Medulla oblongata (tissue), 1 donor: ENCODE results near the gene KEAP1.
"Not testable (repeated sequence)": the region's sequence is repeated elsewhere in the genome, so short reads cannot be mapped to it uniquely, and the experiment has no call there.

Source experiments
- DNase-seq: peaks from one replicate; pipeline ENCODE4 v3.0.0-alpha.2; 2015; ENCODE audit errors: extremely low spot score

The KEAP1 gene

DNA sequence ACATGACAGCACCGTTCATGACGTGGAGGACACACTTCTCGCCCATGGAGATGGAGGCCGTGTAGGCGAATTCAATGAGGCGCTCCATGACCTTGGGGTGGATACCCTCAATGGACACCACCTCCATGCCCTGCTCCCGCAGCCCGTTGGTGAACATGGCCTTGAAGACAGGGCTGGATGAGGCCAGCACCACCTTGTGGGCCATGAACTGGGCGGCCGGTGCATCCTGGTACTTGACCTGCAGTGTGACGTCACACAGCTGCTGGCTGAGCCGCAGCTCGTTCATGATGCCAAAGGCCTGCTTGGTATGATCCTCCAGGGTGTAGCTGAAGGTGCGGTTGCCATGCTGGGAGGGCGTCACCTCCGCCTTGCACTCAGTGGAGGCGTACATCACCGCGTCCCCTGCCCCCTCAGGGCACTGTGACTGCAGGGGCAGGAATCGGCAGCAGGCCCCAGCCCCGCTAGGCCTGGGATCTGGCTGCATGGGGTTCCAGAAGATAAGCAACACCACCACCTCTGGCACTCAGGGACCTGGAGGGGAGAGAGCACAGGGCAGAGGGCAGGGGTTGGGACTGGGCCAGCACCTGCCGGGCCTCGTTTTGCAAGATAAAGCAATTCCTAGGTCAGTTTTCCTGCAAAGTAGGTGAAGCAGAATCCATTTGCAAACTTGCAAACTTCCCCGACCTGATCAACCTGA, 3.5 kb downstream of the KEAP1 start:
- no peak for DNase-seq

- no peak for DNase-seq
Observed at GRCh38 chr19:10497371-10497770, 5.8 kb downstream of the KEAP1 start.

- no peak for DNase-seq
Observed at GRCh38 chr19:10491472-10492047, 11.6 kb downstream of the KEAP1 start.

DNA sequence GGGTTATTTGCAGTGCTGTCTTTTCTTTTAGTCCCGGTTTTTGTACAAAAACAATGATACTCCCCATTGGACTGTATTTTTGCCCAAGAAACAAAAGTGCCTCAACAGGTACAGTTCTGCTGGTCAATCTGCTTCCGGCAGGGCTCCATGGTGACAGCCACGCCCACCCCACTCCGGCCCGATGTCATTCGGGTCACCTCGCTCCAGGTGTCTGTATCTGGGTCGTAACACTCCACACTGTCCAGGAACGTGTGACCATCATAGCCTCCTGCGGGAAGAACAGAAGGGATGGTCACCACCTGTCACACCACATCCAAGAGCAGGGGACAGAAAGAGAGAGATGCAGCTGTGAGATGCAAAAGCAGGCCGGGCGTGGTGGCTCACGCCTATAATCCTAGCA, 16.6 kb downstream of the KEAP1 start:
- no peak for DNase-seq

DNA sequence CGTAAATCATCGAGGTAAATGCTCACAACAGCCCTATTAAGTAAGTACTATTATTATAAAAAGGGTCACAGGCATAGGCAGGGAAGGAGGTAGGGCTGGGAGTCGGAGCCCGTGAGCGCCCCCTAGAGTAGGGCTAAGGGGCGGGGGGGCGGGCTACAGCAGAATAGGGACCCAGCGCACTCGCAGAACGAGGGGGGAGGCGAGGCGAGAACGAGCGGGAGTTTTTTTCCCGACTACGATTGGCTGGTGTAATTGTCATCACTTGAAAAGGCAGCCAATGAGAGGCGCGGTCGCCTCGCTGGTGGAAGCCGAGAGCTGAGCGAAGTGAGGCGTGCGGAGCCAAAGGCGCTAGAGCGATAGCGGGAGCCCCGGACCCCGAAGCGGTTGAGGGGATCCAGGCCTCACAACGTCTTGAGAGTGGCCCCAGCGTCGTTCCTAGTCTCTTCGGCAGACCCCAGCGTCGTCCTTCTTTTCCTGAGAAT, 24.2 kb downstream of the KEAP1 start:
- DNase-seq = peak; percentile 98

- no peak for DNase-seq
Observed at GRCh38 chr19:10478476-10478875, 24.7 kb downstream of the KEAP1 start.

- DNase-seq = no peak
Observed at GRCh38 chr19:10474962-10475451, 28.1 kb downstream of the KEAP1 start.

- DNase-seq = no peak
Observed at GRCh38 chr19:10473192-10473591, 30.0 kb downstream of the KEAP1 start.

- no peak for DNase-seq
Observed at GRCh38 chr19:10471909-10472308, 31.2 kb downstream of the KEAP1 start.

- no peak for DNase-seq
Observed at GRCh38 chr19:10468133-10468532, 35.0 kb downstream of the KEAP1 start.

- no peak for DNase-seq
Observed at GRCh38 chr19:10467104-10467706, 36.0 kb downstream of the KEAP1 start.

DNA sequence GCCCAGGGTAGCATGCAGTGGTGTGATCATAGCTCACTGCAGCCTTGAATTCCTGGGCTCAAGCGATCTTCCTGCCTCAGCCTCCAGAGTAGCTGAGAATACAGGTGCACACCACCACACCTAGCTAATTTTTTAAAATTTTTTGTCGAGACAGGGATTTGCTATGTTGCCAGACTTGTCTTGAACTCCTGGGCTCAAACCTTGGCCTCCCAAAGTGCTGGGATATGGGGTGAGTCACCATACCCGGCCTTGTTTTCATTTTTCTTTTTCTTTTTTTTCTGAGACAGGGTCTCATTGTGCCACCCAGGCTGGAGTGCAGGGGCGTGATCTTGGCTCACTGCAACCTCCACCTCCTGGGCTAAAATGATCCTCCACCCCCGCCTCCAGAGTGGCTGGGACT, 38.7 kb downstream of the KEAP1 start:
- no peak for DNase-seq

DNA sequence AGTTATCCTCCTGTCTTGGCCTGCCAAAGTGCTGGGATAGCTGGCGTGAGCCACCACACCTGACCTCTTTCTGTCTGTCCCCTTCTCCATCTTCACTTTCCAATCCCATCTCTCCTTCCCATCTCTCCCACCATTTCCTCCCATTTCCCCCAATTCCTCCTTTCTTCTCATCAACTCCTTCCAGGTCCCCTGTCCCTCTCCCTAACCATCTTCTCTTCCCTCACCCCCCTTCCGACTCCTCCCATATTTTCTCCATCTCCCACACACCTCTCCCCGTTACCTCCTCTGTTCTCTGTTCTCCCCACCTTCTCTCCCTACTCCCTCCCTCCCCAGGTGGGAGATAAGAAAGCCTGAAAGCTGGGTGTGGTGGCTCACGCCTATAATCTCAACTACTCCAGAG, 40.6 kb downstream of the KEAP1 start:
- no peak for DNase-seq

DNA sequence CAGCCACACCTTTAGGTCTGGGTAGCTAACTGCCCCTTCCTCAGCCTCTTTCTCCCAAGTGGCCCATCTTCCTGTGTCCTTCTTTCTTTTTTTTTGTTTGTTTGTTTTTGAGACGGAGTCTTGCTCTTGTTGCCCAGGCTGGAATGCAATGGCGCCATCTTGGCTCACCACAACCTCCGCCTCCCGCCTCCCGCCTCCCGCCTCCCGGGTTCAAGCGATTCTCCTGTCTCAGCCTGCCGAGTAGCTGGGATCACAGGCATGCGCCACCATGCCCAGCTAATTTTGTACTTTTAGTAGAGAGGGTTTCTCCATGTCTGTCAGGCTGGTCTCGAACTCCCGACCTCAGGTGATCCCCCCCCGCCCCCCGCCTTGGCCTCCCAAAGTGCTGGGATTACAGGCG, 41.1 kb downstream of the KEAP1 start:
- DNase-seq = not testable (repeated sequence)

DNA sequence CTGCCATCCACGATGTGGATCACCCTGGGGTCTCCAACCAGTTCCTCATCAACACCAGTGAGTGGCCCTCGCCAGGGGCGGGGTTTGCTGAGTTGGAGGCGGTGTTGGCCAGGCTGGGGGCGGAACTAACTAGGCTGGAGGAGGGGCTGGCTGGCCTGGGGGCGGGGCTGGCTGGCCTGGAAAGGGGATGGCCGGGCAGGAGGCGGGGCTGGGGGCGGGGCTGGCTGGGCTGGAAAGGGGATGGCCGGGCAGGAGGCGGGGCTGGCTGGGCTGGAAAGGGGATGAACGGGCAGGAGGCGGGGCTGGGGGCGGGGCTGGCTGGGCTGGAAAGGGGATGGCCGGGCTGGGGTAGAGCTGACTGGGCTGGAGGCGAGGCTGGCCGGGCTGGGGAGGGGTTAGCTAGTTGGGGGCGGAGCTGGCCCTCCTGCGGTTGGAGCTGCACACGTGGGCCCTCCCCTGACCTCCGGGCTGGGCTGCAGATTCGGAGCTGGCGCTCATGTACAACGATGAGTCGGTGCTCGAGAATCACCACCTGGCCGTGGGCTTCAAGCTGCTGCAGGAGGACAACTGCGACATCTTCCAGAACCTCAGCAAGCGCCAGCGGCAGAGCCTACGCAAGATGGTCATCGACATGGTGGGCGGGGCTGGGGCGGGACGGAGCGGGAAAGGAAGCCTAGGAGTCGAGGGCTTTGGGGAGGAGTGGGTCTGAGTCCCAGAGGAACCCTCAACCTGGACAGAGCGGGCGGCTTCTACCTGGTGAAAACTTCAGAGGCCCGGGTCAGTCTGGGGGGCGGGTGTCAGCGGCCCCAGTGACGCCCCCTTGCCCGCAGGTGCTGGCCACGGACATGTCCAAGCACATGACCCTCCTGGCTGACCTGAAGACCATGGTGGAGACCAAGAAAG, 41.9 kb downstream of the KEAP1 start:
- peak; percentile 83 for DNase-seq

DNA sequence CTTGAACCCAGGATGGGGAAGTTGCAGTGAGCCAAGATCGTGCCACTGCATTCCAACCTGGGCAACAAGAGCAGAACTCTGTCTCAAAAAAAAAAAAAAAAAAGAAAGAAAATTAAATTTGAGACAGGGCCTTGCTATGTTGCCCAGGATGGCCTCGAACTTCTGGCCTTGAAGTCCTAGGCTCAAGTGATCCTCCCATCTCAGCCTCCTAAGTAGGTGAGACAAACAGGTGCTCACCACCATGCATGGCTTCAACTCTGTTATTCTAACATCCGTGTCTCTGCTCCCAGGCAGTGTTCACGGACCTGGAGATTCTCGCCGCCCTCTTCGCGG, 42.5 kb downstream of the KEAP1 start:
- no peak for DNase-seq

DNA sequence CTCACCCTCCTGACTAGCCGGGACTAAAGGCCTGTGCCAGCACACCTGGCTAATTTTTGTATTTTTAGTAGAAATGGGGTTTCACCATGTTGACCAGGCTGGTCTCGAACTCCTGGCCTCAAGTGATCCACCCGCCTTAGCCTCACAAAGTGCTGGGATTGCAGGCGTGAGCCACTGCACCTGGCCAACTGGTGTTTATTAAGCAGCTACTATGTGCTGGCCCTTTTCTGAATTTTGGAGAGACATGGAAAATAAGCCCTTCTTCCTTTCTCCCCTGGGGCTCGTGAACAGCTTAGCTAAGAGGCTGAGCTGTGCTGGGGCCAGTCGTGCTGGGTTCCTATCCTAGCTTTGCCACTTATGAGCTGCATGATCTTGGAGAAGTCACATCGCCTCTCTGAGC, 44.4 kb downstream of the KEAP1 start:
- DNase-seq = not testable (repeated sequence)

DNA sequence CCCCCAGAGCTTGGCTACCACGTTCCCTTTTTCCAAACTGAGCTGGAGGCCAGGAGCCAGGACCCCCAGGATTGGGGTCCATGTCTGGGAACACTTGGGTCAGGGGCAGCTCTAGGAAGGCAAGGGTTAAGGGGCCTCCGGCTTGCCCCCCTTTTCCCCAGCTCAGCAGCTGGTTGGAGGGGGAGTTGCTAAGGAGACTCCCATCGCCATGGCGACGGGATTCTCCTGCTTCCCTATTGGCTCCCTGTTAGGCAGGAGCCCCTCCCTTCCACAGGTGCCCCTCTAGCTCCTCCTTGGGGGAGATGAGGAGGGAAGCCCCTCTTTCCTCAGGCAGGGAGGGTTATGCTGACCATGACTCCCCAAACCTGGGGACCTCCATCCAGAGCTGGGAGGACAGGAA, 48.9 kb downstream of the KEAP1 start:
- peak; percentile 27 for DNase-seq

- DNase-seq = no peak
Observed at GRCh38 chr19:10453852-10454251, 49.3 kb downstream of the KEAP1 start.

GRCh38 chr19:10452726-10453618, 50.2 kb downstream of the KEAP1 start:
- no peak for DNase-seq
